CD4-positive, alpha-beta T cell treated with Interleukin-6 at 100 ng/mL for 8 hours (primary cell): Measurements from ENCODE around the gene SDR42E1.
"Not testable (repeated sequence)": the region's sequence is repeated elsewhere in the genome, so short reads cannot be mapped to it uniquely, and the experiment has no call there.

ENCODE experiments used
- DNase-seq: peaks from one replicate; pipeline ENCODE4 v3.0.0-alpha.2; 2020; ENCODE audit warnings: mixed read lengths, low spot score

Gene SDR42E1

GRCh38 chr16:82037251-82037650, 26.0 kb upstream of the SDR42E1 start:
- no peak for DNase-seq

DNA sequence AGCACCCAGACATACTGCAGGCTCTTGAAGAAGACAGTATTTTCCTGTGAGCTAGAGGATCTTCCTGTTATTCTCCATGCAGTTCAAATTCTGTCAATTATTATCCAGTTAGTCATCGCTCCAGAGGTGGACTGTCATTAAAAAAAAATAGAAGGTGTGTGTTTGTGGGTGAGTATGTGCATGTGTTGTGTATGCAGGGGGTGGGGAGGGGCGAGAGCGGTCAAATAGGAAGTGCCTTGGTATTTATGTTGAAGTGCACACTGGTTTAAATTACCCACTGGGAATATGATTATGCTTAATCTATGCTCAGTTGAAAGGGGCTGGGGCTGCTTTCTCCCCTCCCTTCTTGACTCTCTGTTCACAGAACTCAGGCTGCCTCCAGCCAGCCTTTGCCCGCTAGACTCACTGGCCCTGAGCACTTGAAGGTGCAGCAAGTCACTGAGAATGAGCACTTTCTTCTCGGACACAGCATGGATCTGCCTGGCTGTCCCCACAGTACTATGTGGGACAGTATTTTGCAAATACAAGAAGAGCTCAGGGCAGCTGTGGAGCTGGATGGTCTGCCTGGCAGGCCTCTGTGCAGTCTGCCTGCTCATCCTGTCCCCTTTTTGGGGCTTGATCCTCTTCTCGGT, 23.8 kb upstream of the SDR42E1 start, which contains the start of gene HSD17B2:
HSD17B2 (plus strand) TSS at position 273 of the 632 bp plus-strand sequence; CDS start at position 445, 172 bp downstream.
- DNase-seq = no peak

DNA sequence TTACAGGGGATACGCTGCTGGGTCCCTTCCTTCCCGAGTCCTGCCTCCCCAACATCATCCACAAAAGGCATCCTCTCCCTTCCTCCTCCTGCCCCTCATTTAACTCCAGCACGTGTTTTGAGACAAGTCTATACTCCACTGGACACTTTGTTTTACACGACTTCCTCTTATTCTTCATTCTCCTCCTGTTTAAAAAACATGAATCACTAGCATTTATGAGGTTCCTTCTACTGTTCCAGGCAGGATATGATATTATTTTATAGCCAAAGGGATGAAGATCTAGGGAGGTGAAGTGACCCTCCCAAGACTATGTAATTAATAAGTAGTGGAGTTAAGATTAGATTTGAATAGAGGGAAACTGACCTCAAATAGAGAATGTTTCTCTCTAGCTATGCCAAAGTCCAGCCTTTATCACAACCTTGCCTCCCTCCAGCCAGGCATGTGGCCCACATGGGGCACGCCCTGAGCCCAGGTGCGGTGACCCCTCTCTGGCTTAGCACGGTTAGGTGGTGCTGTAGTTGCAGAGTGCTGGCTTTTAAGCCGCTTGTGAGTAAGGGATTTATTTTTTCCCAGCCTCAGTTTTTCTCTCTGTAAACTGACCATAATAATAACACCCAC, 22.5 kb upstream of the SDR42E1 start:
- DNase-seq = no peak

GRCh38 chr16:82033006-82033405, 21.7 kb upstream of the SDR42E1 start:
- no peak for DNase-seq

DNA sequence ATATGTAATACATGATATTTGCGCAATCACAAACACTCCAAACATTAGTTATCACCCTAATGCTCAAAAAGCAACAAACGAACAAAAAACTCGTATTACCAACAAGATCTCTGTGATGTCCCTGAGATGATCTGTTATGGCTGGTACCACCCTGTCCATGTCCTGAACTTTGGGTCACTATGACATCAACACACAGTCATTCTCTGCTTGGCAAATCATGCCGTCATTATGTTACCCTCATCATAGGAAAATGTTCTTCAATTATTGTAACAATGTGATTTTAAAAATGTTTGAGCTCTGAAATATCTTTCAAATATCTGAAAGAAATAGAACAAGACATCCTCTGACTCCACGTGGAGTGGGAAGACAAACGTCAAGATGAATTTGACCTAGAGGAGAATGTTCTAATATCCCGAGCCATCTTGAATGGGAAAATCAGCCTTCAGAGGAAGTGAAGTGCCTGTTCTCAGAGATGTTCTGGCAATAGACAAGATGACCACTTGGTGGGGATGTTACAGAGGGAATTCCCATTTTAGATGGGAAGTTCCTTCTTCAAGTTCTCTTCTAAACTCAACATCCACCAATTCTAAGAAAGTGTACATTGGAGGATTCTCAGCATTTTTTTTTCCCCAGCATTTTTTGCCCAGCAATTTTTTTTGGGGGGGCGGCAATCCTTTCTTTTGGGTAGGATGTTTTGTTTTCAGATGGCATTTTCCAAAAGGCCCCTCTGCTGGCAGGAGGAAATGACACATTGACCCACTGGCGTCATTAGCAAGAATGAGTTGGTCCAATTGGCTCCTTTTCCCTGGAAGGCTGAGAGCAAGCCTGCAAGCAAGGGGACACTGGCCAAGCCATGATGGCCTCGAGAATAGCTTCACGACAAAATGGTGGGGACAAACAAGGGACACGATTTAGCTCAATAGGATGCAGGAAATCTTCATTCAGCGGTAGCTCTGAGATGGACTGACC, 20.1 kb upstream of the SDR42E1 start:
- no peak for DNase-seq

GRCh38 chr16:82027629-82028064, 16.4 kb upstream of the SDR42E1 start:
- DNase-seq = no peak

DNA sequence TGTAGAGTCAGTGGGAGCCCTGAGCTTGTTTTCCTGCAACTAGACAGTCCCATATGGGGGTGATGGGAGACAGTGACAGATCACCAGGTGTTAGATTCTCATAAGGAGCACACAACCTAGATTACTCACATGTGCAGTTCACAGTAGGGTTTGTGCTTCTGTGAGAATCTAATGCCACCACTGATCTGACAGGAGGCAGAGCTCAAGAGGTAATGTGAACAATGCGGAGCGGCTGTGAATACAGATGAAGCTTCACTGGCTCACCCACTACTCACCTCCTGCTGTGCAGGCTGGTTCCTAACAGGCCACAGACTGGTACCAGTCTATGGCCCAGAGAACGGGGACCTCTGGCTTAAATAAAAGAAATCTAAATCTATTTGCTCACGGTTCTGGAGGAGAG, 13.6 kb upstream of the SDR42E1 start:
- no peak for DNase-seq

DNA sequence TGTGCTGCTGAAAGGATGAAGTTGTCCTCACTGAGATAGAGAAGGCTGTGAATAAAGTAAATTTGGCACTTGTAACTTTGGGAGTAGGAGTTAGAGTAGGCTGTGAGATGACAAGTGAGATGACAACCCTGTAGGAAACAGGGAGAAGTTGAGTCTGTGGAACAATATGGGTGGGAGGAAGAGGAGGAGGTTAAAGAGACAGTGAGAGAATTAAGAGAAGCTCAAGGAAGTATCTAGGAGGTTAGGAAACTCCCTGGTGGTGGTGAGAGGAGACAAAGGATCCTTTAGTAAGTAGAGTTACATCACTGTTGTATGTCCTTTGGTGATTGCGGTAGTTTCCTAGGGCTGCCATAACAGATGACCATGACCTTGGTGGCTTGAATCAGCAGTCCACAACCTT, 13.0 kb upstream of the SDR42E1 start:
- DNase-seq = no peak

DNA sequence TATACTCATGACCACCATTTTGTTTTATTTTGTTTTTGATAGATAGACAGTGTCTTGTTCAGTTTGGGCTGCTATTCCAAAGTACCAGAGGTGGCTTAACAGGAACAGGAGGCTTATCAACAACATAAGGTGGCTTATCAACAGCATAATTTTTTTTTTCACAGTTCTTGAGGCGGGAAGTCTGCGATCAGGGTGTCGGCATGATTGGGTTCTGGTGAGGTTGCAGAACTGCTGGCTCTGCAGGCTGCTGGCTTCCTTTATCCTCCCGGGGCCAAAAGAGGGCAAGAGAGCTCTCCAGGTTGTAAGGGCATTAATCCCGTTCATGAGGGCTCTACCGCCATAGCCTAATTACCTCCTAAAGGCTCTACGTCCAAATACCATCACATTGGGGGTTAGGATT, 11.9 kb upstream of the SDR42E1 start:
- no peak for DNase-seq

DNA sequence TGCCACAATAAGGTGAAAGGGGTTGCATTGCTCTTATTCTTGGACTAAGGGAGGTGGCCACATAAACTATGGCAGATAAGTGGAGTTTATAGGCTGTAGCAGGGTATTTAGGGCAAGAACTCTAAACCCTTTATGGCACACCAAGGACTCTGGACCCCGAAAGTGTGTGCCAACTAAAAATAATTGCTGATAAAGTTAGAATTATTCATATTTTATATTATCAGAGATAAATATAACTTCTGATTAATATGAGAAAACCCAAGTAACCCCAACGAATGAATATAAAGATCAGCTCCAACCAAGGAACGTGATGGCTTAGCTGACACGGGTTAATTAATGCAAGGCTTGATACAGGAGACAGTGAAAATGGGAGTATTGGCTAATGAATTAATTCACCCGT, 8.8 kb upstream of the SDR42E1 start:
- no peak for DNase-seq

- no peak for DNase-seq
Measured at GRCh38 chr16:82019535-82019934, 8.3 kb upstream of the SDR42E1 start.

DNA sequence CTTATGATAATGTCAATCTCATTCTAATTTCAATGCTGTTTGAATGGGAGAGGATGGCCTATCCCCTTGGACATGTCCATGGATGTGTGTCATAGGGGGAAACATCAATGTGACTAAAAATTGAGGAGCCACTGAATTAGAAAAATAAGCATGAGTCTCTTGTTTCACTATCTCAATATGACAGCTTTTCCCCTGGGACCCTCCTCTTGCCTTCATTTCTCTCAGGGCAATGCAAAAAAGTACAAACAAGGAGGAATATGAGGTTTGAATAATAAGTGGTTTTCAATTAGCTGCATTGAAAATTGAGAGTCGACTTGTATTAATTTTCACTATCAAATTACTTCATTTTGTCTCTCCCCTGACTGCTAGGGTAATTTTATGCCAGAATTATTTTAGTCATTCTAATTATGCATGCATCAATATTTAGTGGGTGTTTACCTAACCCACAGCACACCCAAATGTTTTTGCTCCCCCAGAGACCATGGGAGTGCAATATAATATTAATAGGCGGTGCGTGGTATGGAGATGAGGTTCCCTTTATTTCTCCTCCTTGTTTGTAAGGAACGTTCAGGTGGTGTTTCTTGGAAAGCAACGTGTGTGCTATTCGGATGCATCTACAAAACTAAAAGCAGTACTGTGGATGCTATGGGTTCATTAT, 6.8 kb upstream of the SDR42E1 start:
- DNase-seq = no peak

GRCh38 chr16:82016964-82017363, 5.7 kb upstream of the SDR42E1 start:
- no peak for DNase-seq

DNA sequence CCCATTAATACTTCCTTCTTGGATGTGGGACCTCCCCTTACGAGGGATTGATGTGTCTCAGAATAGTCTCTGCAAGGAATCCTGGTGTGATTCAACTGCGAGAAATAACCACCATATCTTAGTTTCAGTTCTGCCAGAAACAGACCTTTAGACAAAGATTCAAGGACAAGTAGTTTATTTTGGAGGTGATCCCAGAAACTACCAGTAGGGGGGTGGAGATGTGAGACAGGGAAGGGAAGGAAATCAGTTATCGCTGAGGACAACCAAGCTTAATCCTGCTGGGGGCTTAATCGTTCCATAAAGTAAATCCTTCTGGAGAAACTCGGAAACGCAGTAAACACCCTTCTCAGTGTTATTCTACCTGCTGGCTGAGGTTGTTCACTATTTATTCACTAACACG, 5.0 kb upstream of the SDR42E1 start:
- no peak for DNase-seq

DNA sequence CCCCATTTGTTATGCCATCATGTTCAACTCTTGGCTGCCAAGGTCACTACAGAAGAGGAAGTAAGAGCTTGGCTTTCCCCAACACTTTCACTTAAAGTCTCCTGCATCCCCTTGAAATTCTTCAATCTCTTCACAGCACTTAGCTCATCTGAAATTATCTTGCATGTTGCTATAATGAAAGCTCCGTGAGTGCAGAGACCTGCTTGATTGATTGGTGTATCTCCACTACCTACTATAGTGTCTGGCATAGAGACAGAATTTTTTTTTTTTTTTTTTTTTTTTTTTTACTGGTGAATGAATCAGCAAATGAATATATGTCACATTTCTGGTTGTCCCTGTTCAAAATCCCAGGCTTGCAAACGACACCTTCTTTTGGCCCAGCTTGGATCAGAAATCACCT, 1.9 kb upstream of the SDR42E1 start:
- no peak for DNase-seq

- DNase-seq = no peak
Measured at GRCh38 chr16:82010649-82011048, 621 bp downstream of the SDR42E1 start.

DNA sequence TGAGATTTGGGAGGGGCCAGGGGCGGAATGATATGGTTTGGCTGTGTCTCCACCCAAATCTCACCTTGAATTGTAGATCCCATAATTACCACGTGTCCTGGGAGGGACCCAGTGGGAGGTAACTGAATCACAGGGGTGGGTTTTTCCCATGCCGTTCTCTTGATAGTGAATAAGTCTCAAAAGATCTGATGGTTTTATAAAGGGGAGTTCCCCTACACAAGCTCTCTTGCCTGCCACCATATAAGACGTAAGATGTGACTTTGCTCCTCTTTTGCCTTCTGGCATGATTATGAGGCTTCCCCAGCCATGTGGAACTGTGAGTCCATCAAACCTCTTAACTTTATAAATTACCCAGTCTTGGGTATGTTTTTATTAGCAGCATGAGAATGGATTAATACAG, 1.5 kb downstream of the SDR42E1 start:
- not testable (repeated sequence) for DNase-seq

- no peak for DNase-seq
Measured at GRCh38 chr16:82008957-82009592, 2.2 kb downstream of the SDR42E1 start.

DNA sequence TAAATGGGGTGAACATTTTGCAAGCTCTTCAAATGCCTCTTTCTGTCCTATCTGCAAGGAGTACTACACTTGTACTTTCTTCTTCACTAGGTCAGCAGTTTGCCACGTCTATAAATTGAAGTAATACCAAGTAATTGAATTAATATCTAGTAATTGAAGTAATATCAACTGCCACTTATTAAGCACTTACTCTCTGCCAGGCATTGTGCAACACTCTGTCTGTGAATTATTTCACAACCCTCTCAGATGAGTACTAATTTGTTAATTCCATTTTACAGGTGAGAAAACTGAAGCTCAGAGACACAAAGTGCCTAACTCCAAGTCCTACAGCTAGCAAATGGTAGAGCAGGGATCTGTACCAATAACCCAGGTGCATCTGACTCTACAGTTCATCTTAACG, 4.1 kb downstream of the SDR42E1 start:
- DNase-seq = no peak

- DNase-seq = no peak
Measured at GRCh38 chr16:82006036-82006435, 5.2 kb downstream of the SDR42E1 start.

DNA sequence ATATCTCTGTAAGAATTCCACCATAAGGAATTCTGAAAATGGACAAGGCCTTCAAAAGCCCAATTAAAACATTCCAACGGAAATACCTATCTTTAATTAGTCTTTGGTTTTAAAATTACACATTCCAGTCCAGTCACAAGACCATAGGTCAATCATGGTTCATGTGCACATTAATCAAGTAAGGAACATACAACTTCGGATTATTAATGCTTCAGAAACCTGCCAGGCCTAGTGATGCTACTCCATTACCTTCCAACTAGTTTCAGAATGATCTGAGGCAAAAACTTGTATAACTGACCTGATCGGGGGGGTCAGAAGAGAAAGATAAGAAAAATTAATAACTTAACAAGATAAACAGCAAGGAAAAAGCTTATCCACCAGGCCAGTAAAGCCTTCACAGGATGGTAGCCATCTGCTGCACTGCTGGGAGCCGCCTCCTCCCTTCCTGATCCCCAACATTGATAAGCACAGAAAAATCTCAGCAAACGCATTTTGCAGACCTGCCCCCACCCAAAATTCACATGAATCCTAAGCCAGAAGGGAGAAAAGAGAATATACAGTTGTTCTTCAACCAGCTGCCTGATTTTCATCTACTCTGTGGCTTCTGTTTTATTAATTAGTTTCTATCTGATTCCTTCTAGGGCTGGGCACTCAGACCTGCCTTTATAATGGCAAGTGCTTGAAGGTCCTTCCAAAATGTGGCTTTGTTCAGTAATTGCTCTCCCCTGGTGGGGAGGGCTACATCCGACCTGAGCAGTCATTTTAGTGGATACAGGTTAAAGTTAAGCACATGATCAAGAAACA, 6.0 kb downstream of the SDR42E1 start:
- no peak for DNase-seq
